ENCODE data around the gene SGCD. TPM values are rescaled to one million over a fixed set of nuclear protein-coding genes. Genes with fewer than 3 reads are reported as not detected.

The SGCD gene
- polyA plus RNA-seq, 1 donor (not counting 4 experiments of a cell fraction or from before 2014, with no cell fraction given) = not detected

DNA sequence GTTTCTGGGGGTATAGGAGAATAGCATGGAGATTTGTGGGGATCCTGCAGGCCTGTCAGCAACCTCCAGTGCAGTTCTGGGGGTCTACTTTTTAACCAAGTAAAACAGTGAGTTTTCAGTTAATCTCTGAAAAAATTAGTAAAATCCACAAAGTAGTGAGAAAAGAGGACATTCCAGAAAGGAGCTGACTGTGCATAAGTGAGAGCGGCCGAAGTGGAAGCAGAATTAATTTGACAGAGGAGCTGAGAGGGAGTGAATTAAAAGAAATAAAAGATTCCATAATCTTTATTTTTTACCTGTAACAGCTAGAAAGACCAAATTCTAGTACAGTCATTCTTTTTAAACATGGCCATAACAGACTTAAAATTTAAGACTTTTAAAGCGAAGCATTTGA lies 149.2 kb downstream of the SGCD start:
- Histone ChIP-seq H3K27me3 (ENCODE audit: control insufficient read depth, extremely low read depth, insufficient read depth, low read length) (no peaks in the 10 kb centered on the region), H3K9me1 (ENCODE audit: control insufficient read depth, extremely low read depth, insufficient read depth, low read length) (no peaks in the 10 kb centered on the region), H3K27ac (ENCODE audit: control insufficient read depth, insufficient read depth, low read length) (no peak overlapping the region), H3K36me3 (ENCODE audit: control insufficient read depth in 2 of 2, extremely low read depth in 1 of 2, insufficient read depth in 2 of 2, low read length in 2 of 2) (no peaks in the 10 kb centered on the region), H3K4me2 (ENCODE audit: control insufficient read depth, extremely low read depth, insufficient read depth, low read depth, low read length) (no peak overlapping the region), H3K79me2 (ENCODE audit: control insufficient read depth, insufficient read depth, low read length) (no peaks in the 10 kb centered on the region), H2AFZ (ENCODE audit: control insufficient read depth, low read length) (no peak overlapping the region), H3K9me3 (ENCODE audit: control insufficient read depth, low read depth, low read length) (no peaks in the 10 kb centered on the region), H3K4me3 (ENCODE audit: control insufficient read depth in 2 of 3, extremely low read depth in 1 of 3, insufficient read depth in 2 of 3, low read depth in 1 of 3, low read length in 3 of 3) (no peak overlapping the region), H3K4me1 (ENCODE audit: control insufficient read depth, extremely low read depth, insufficient read depth, low read length) (no peaks in the 10 kb centered on the region), H3K9ac (ENCODE audit: control insufficient read depth, extremely low read depth, insufficient read depth, low read length) (no peak overlapping the region), H4K20me1 (ENCODE audit: control insufficient read depth, extremely low read depth, insufficient read depth, low read length) (no peaks in the 10 kb centered on the region)
- DNase-seq (ENCODE audit: low read depth, low spot score) (no peak), FAIRE-seq (no peak)
- TF ChIP-seq EZH2 (IDR thresholded peaks at IDR 0.05; ENCODE audit: low read length) = no peak
- TF ChIP-seq, protein P1, sequence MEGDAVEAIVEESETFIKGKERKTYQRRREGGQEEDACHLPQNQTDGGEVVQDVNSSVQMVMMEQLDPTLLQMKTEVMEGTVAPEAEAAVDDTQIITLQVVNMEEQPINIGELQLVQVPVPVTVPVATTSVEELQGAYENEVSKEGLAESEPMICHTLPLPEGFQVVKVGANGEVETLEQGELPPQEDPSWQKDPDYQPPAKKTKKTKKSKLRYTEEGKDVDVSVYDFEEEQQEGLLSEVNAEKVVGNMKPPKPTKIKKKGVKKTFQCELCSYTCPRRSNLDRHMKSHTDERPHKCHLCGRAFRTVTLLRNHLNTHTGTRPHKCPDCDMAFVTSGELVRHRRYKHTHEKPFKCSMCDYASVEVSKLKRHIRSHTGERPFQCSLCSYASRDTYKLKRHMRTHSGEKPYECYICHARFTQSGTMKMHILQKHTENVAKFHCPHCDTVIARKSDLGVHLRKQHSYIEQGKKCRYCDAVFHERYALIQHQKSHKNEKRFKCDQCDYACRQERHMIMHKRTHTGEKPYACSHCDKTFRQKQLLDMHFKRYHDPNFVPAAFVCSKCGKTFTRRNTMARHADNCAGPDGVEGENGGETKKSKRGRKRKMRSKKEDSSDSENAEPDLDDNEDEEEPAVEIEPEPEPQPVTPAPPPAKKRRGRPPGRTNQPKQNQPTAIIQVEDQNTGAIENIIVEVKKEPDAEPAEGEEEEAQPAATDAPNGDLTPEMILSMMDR (optimal IDR thresholded peaks at IDR 0.05 in 1 of 3, IDR thresholded peaks at IDR 0.05 in 1 of 3, conservative IDR thresholded peaks at IDR 0.05 in 1 of 3; ENCODE audit: extremely low read depth in 1 of 3, insufficient read depth in 2 of 3, low read length in 3 of 3) = no peak
- dilution Hi-C loops (cut with MboI; ENCODE audit: extremely low pct_ligation_motif_present, low sequenced_read_pairs) = no loop called here

DNA sequence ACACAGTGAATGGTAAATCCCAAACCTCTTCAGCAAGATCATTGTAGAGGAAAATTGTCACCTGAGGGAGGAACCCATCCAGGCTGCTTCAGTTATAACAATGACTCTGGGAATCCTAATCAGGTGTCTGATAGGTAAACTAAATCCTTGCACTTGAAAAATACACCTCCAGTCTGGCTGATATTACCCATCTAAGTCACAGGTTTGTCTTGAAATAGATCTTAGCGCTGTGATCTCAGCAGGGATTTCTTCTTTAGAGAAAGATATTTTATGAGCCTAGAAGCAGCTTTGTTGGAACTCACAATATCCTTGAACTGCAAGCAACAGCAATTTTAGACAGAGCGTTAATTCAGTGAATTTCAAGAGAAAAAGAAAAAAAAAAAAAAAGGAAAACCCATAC lies 149.7 kb downstream of the SGCD start:
- Histone ChIP-seq H3K4me1 (ENCODE audit: control insufficient read depth, extremely low read depth, insufficient read depth, low read length) (no peaks in the 10 kb centered on the region), H3K27ac (ENCODE audit: control insufficient read depth, insufficient read depth, low read length) (no peak overlapping the region), H3K4me3 (ENCODE audit: control insufficient read depth in 2 of 3, extremely low read depth in 1 of 3, insufficient read depth in 2 of 3, low read depth in 1 of 3, low read length in 3 of 3) (no peak overlapping the region), H2AFZ (ENCODE audit: control insufficient read depth, low read length) (no peak overlapping the region), H4K20me1 (ENCODE audit: control insufficient read depth, extremely low read depth, insufficient read depth, low read length) (no peaks in the 10 kb centered on the region), H3K9ac (ENCODE audit: control insufficient read depth, extremely low read depth, insufficient read depth, low read length) (no peak overlapping the region), H3K9me1 (ENCODE audit: control insufficient read depth, extremely low read depth, insufficient read depth, low read length) (no peaks in the 10 kb centered on the region), H3K36me3 (ENCODE audit: control insufficient read depth in 2 of 2, extremely low read depth in 1 of 2, insufficient read depth in 2 of 2, low read length in 2 of 2) (no peaks in the 10 kb centered on the region), H3K9me3 (ENCODE audit: control insufficient read depth, low read depth, low read length) (no peaks in the 10 kb centered on the region), H3K27me3 (ENCODE audit: control insufficient read depth, extremely low read depth, insufficient read depth, low read length) (no peaks in the 10 kb centered on the region), H3K79me2 (ENCODE audit: control insufficient read depth, insufficient read depth, low read length) (no peaks in the 10 kb centered on the region), H3K4me2 (ENCODE audit: control insufficient read depth, extremely low read depth, insufficient read depth, low read depth, low read length) (no peak overlapping the region)
- TF ChIP-seq, protein P1 (optimal IDR thresholded peaks at IDR 0.05 in 1 of 3, IDR thresholded peaks at IDR 0.05 in 1 of 3, conservative IDR thresholded peaks at IDR 0.05 in 1 of 3; ENCODE audit: extremely low read depth in 1 of 3, insufficient read depth in 2 of 3, low read length in 3 of 3) = no peak
- no peak for TF ChIP-seq EZH2 (IDR thresholded peaks at IDR 0.05; ENCODE audit: low read length)
- dilution Hi-C loops (cut with MboI; ENCODE audit: extremely low pct_ligation_motif_present, low sequenced_read_pairs) = no loop called here
- DNase-seq (ENCODE audit: low read depth, low spot score) (no peak), FAIRE-seq (no peak)
